ENCODE results near the gene GPRC5C. TPM values are rescaled to one million over a fixed set of nuclear protein-coding genes. Genes with fewer than 3 reads are reported as not detected.

Gene GPRC5C
- total and polyA plus RNA-seq, 2 of the 13 experiments (the other 11 are each of a cell fraction or from before 2014, with no cell fraction given) = 85.6 to 300 TPM

- TF ChIP-seq MED1 (CRISPR knock-in tag; IDR thresholded peaks at IDR 0.05) (peak; percentile 91), ZNF34 (CRISPR knock-in tag; IDR thresholded peaks at IDR 0.05; ENCODE audit: borderline replicate concordance) (0 out of 2 replicates have a peak, but pooled peaks have one; percentile 24), TAF15 (IDR thresholded peaks at IDR 0.05; ENCODE audit: low read depth, low read length, poor library complexity, severe bottlenecking) (peak; percentile 28), ZNF614 (CRISPR knock-in tag; IDR thresholded peaks at IDR 0.05; ENCODE audit: borderline replicate concordance) (peak; percentile 78; the same call in 1 of the 2 replicates), ZBTB8A (CRISPR knock-in tag; IDR thresholded peaks at IDR 0.05; ENCODE audit: borderline replicate concordance, low read depth) (no peak; the same call in 1 of the 2 replicates), ZNF441 (CRISPR knock-in tag; IDR thresholded peaks at IDR 0.05; ENCODE audit: borderline replicate concordance) (peak; percentile 35; the same call in 1 of the 2 replicates), ZNF839 (CRISPR knock-in tag; IDR thresholded peaks at IDR 0.05; ENCODE audit: borderline replicate concordance) (peak; percentile 83; the same call in 1 of the 2 replicates), HMGA1 (CRISPR knock-in tag; conservative IDR thresholded peaks at IDR 0.05) (no peak), SP4 (CRISPR knock-in tag; IDR thresholded peaks at IDR 0.05) (peak; percentile 93), GABPB1 (CRISPR knock-in tag; IDR thresholded peaks at IDR 0.05) (peak; percentile 80), ZNF883 (CRISPR knock-in tag; IDR thresholded peaks at IDR 0.05; ENCODE audit: not compliant biosample characterization) (no peak), NFE2L1 (CRISPR knock-in tag; IDR thresholded peaks at IDR 0.05; ENCODE audit: borderline replicate concordance) (no peak; the same call in 1 of the 2 replicates), DR1 (CRISPR knock-in tag; IDR thresholded peaks at IDR 0.05) (peak; percentile 75; the same call in 1 of the 2 replicates), GTF2F1 (IDR thresholded peaks at IDR 0.05; ENCODE audit: low read length) (0 out of 2 replicates have a peak, but pooled peaks have one; percentile 79), RFXAP (CRISPR knock-in tag; IDR thresholded peaks at IDR 0.05; ENCODE audit: borderline replicate concordance) (peak; percentile 16), IRX3 (CRISPR knock-in tag; IDR thresholded peaks at IDR 0.05; ENCODE audit: borderline replicate concordance, low read depth) (peak; percentile 49; the same call in 1 of the 2 replicates), CEBPG (CRISPR knock-in tag; IDR thresholded peaks at IDR 0.05) (peak; percentile 65), CCAR2 (optimal IDR thresholded peaks at IDR 0.05; ENCODE audit: low read depth, low read length) (no peak), FOXO1 (CRISPR knock-in tag; IDR thresholded peaks at IDR 0.05) (peak; percentile 93)
- TF ChIP-seq, protein P1, sequence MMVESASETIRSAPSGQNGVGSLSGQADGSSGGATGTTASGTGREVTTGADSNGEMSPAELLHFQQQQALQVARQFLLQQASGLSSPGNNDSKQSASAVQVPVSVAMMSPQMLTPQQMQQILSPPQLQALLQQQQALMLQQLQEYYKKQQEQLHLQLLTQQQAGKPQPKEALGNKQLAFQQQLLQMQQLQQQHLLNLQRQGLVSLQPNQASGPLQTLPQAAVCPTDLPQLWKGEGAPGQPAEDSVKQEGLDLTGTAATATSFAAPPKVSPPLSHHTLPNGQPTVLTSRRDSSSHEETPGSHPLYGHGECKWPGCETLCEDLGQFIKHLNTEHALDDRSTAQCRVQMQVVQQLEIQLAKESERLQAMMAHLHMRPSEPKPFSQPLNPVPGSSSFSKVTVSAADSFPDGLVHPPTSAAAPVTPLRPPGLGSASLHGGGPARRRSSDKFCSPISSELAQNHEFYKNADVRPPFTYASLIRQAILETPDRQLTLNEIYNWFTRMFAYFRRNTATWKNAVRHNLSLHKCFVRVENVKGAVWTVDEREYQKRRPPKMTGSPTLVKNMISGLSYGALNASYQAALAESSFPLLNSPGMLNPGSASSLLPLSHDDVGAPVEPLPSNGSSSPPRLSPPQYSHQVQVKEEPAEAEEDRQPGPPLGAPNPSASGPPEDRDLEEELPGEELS (CRISPR knock-in tag; IDR thresholded peaks at IDR 0.05) = peak; percentile 91
- TF ChIP-seq, protein P2, sequence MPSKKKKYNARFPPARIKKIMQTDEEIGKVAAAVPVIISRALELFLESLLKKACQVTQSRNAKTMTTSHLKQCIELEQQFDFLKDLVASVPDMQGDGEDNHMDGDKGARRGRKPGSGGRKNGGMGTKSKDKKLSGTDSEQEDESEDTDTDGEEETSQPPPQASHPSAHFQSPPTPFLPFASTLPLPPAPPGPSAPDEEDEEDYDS (CRISPR knock-in tag; IDR thresholded peaks at IDR 0.05) = peak; percentile 90
- TF ChIP-seq, protein P3, sequence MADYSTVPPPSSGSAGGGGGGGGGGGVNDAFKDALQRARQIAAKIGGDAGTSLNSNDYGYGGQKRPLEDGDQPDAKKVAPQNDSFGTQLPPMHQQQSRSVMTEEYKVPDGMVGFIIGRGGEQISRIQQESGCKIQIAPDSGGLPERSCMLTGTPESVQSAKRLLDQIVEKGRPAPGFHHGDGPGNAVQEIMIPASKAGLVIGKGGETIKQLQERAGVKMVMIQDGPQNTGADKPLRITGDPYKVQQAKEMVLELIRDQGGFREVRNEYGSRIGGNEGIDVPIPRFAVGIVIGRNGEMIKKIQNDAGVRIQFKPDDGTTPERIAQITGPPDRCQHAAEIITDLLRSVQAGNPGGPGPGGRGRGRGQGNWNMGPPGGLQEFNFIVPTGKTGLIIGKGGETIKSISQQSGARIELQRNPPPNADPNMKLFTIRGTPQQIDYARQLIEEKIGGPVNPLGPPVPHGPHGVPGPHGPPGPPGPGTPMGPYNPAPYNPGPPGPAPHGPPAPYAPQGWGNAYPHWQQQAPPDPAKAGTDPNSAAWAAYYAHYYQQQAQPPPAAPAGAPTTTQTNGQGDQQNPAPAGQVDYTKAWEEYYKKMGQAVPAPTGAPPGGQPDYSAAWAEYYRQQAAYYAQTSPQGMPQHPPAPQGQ (CRISPR knock-in tag; IDR thresholded peaks at IDR 0.05; ENCODE audit: borderline replicate concordance) = peak; percentile 91; the same call in 1 of the 2 replicates
- TF ChIP-seq, protein P4, sequence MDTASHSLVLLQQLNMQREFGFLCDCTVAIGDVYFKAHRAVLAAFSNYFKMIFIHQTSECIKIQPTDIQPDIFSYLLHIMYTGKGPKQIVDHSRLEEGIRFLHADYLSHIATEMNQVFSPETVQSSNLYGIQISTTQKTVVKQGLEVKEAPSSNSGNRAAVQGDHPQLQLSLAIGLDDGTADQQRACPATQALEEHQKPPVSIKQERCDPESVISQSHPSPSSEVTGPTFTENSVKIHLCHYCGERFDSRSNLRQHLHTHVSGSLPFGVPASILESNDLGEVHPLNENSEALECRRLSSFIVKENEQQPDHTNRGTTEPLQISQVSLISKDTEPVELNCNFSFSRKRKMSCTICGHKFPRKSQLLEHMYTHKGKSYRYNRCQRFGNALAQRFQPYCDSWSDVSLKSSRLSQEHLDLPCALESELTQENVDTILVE (CRISPR knock-in tag; IDR thresholded peaks at IDR 0.05) = peak; percentile 84; the same call in 1 of the 2 replicates
These were observed at the start of gene GPRC5C (continued) for GRCh38 chr17:74431568-74432423.

Measured in HepG2 (cell line).